Aorta (tissue), 5 donors: ENCODE results near the gene NID1. TPM values are rescaled to one million over a fixed set of nuclear protein-coding genes. Genes with fewer than 3 reads are reported as not detected.
"Not testable (repeated sequence)": the region's sequence is repeated elsewhere in the genome, so short reads cannot be mapped to it uniquely, and the experiment has no call there.

Experiments
- ATAC-seq: fragments of 200-7000 bp; cut with Tn5 transposase; one replicate; pipeline ENCODE4 v1.9.1; 2022; ENCODE audit warnings: moderate library complexity; ENCODE audit not compliant: low FRiP score
- DNase-seq, 2 donors: peaks; one replicate each; pipeline ENCODE4 v3.0.0-alpha.2; 2020
- H3K27ac ChIP-seq, 2 donors: one replicate each; pipeline ENCODE4 v1.5.1; 2013; ENCODE audit warnings: low read length in 2 of 2, mild to moderate bottlenecking in 2 of 2, moderate library complexity in 2 of 2, control low read depth in 1 of 2, inconsistent platforms in 1 of 2, low read depth in 1 of 2
- H3K27me3 ChIP-seq, 2 donors: one replicate each; pipeline ENCODE4 v1.6.1; 2013; ENCODE audit warnings: control low read depth in 1 of 2, low read length in 1 of 2, mild to moderate bottlenecking in 1 of 2, moderate library complexity in 1 of 2; ENCODE audit not compliant: insufficient read depth in 2 of 2, control insufficient read depth in 1 of 2
- H3K36me3 ChIP-seq, 2 donors: one replicate each; pipeline ENCODE4 v1.6.1; 2013; ENCODE audit warnings: control low read depth in 1 of 2, low read length in 1 of 2, mild to moderate bottlenecking in 1 of 2; ENCODE audit not compliant: insufficient read depth in 2 of 2, control insufficient read depth in 1 of 2
- H3K4me1 ChIP-seq, 2 donors: one replicate each; pipeline ENCODE4 v1.6.1; 2013; ENCODE audit warnings: low read length in 2 of 2, control low read depth in 1 of 2, mild to moderate bottlenecking in 1 of 2, moderate library complexity in 1 of 2; ENCODE audit not compliant: insufficient read depth in 2 of 2, control insufficient read depth in 1 of 2
- H3K4me3 ChIP-seq, 2 donors: one replicate each; pipeline ENCODE4 v1.5.1; 2013; ENCODE audit warnings: low read length in 2 of 2, control low read depth in 1 of 2, mild to moderate bottlenecking in 1 of 2
- H3K9me3 ChIP-seq: one replicate; pipeline ENCODE4 v1.6.1; 2013; ENCODE audit warnings: mild to moderate bottlenecking, low read length; ENCODE audit not compliant: control insufficient read depth
- WGBS, 2 donors: extraction: QIAGEN DNeasy Blood & Tissue Kit; methylation state at CpG; one replicate each; pipeline ENCODE4 v1.1.7; 2013; 5-methylcytosine and 5-hydroxymethylcytosine counted together
- intact Hi-C, 2 donors: fragments of 100-400 bp; cut with DNase I; formaldehyde crosslinking; loops; one replicate each; pipeline versions ENCODE4 v1.14.2 to v1.15.0; 2022
- polyA plus RNA-seq, 2 donors: library from polyadenylated mRNA; stranded (reverse); fragments of 200-250 nt; gene quantifications; one replicate each; pipeline ENCODE4 v1.2.3, GENCODE V29; 2013
- total RNA-seq, 2 donors: library from RNA; stranded (reverse); fragmentation: NEBNext Ultra II Directional; extraction: Animal tissue kit (Norgen Biotek cat#: 25700); gene quantifications; one replicate each; pipeline ENCODE4 v1.2.1, GENCODE V29; 2021
- donor health status: healthy with polysubstance abuse.
- donor health status: Bipolar disorder and iron deficiency.
- donor health status: DM: no; HTN: no; CAD: no.
- donor health status: DM: no; HTN: no; CAD: no.
- donor health status: DM: yes; HTN: yes; CAD: no.

The NID1 gene
- total and polyA plus RNA-seq, 4 donors, result 11.0 to 69.5 (median 60.4) TPM

- WGBS, 2 donors, result 65 to 67% methylated on average over 3 of the region's 3 CpGs
- H3K4me3 ChIP-seq, result no peak overlapping the region
- peaks cover 3 to 4% of the 10 kb centered on the region in 2 donors for H3K36me3 ChIP-seq
- no peaks in the 10 kb centered on the region for H3K9me3 ChIP-seq
- no peak overlapping the region for H3K27ac ChIP-seq
- peak; percentile 31 for ATAC-seq
- intact Hi-C loops, result no loop called here
- no peak for DNase-seq
- H3K27me3 ChIP-seq, result no peaks in the 10 kb centered on the region
- H3K4me1 ChIP-seq, result no peaks in the 10 kb centered on the region
Observed at GRCh38 chr1:236016083-236016482, 48.8 kb downstream of the NID1 start.

- Histone ChIP-seq H3K4me1 (no peaks in the 10 kb centered on the region), H3K27me3 (no peaks in the 10 kb centered on the region), H3K4me3 (no peak overlapping the region), H3K27ac (no peak overlapping the region), H3K36me3 (peaks cover 1 to 3% of the 10 kb centered on the region in 2 donors), H3K9me3 (no peaks in the 10 kb centered on the region)
- no peak for DNase-seq
- intact Hi-C loops, result no loop called here
- 96 to 97% methylated on average over 4 of the region's 4 CpGs for WGBS, 2 donors
- ATAC-seq, result no peak
Observed at GRCh38 chr1:236015539-236015938, 49.4 kb downstream of the NID1 start.

GRCh38 chr1:236013330-236013729, 51.6 kb downstream of the NID1 start:
- ATAC-seq (no peak), DNase-seq (no peak)
- Histone ChIP-seq H3K27me3 (no peaks in the 10 kb centered on the region), H3K4me3 (no peak overlapping the region), H3K27ac (no peak overlapping the region), H3K4me1 (no peaks in the 10 kb centered on the region), H3K36me3 (peaks cover 3% of the 10 kb centered on the region in 2 donors), H3K9me3 (no peaks in the 10 kb centered on the region)
- intact Hi-C loops, result no loop called here
- 98 to 100% methylated on average over 4 of the region's 4 CpGs for WGBS, 2 donors

DNA sequence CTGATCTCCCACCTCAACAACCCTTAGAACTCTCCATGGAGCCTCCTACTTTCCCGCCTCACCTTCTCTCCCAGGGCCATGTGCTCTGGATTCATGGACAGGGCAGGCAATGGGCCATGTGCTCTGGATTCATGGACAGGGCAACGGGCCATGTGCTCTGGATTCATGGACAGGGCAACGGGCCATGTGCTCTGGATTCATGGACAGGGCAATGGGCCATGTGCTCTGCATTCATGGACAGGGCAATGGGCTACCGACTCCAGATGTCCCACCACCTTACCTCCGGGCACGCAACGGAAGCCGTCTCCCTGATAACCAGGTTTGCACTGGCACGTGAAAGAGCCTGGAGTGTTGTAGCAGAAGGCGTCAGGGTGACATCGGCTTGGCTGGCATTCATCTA, 53.2 kb downstream of the NID1 start:
- no peak for ATAC-seq
- peaks cover 3% of the 10 kb centered on the region in 2 donors for H3K36me3 ChIP-seq

GRCh38 chr1:236010443-236010842, 54.4 kb downstream of the NID1 start:
- 94% methylated on average over 7 of the region's 7 CpGs for WGBS, 2 donors
- no peak for ATAC-seq

More for the DNA sequence above, 53.2 kb downstream of the NID1 start:
- intact Hi-C loops, result no loop called here
- H3K27me3 ChIP-seq, result no peaks in the 10 kb centered on the region
- H3K27ac ChIP-seq, result no peak overlapping the region
- no peaks in the 10 kb centered on the region for H3K9me3 ChIP-seq
- no peaks in the 10 kb centered on the region for H3K4me1 ChIP-seq
- 85 to 87% methylated on average over 11 of the region's 11 CpGs for WGBS, 2 donors
- no peak overlapping the region for H3K4me3 ChIP-seq
- no peak for DNase-seq

GRCh38 chr1:236009857-236010256, 55.0 kb downstream of the NID1 start:
- peaks cover 2 to 3% of the 10 kb centered on the region in 2 donors for H3K36me3 ChIP-seq
- H3K27ac ChIP-seq, result no peak overlapping the region
- peak; percentile 77 for ATAC-seq
- no peak overlapping the region for H3K4me3 ChIP-seq
- H3K4me1 ChIP-seq, result no peaks in the 10 kb centered on the region
- no peaks in the 10 kb centered on the region for H3K9me3 ChIP-seq
- H3K27me3 ChIP-seq, result no peaks in the 10 kb centered on the region
- intact Hi-C loops, result loop anchor here in 1 of 2 donors (10.0 kb wide), 1 partner anchor 45 kb away; no protein-coding TSS in a partner anchor
- WGBS, 2 donors, result 72 to 74% methylated on average over 2 of the region's 2 CpGs
- DNase-seq, result no peak

More at GRCh38 chr1:236010443-236010842, 54.4 kb downstream of the NID1 start:
- Histone ChIP-seq H3K4me3 (no peak overlapping the region), H3K4me1 (no peaks in the 10 kb centered on the region), H3K36me3 (peaks cover 2 to 3% of the 10 kb centered on the region in 2 donors), H3K27me3 (no peaks in the 10 kb centered on the region), H3K27ac (no peak overlapping the region), H3K9me3 (no peaks in the 10 kb centered on the region)
- intact Hi-C loops, result no loop called here
- DNase-seq, result no peak

DNA sequence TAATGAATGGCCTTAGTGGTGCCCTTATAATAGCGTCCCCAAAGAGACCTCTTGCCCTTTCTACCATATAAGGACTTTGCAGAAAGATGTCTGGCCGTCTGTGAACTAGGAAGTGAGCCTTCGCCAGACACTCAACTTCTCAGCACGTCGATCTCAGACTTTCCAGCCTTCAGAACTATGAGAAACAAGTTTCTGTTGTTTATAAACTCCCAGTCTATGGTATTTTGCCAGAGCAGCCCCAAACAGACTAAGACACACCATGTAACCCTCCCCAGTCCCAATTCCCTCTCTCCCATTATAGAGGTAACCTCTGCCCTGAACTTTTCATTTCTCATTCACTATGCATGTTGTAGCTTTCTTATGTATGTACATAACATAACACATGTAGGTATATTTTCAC, 55.7 kb downstream of the NID1 start:
- 38 to 41% methylated on average over 5 of the region's 5 CpGs for WGBS, 2 donors
- H3K4me1 ChIP-seq, result no peaks in the 10 kb centered on the region
- no peak overlapping the region for H3K4me3 ChIP-seq
- no peak for DNase-seq
- H3K27me3 ChIP-seq, result no peaks in the 10 kb centered on the region
- peak; percentile 28 for ATAC-seq
- H3K27ac ChIP-seq, result no peak overlapping the region
- intact Hi-C loops, result loop anchor here in 1 of 2 donors (10.0 kb wide), 1 partner anchor 46 kb away; no protein-coding TSS in a partner anchor
- peaks cover 2 to 3% of the 10 kb centered on the region in 2 donors for H3K36me3 ChIP-seq
- H3K9me3 ChIP-seq, result no peaks in the 10 kb centered on the region

GRCh38 chr1:236007781-236008180, 57.1 kb downstream of the NID1 start:
- H3K27ac ChIP-seq, result no peak overlapping the region
- H3K4me3 ChIP-seq, result no peak overlapping the region
- intact Hi-C loops, result loop anchor here in 1 of 2 donors (10.0 kb wide), 1 partner anchor 47 kb away; no protein-coding TSS in a partner anchor
- 85 to 98% methylated on average over 3 of the region's 3 CpGs for WGBS, 2 donors
- no peaks in the 10 kb centered on the region for H3K27me3 ChIP-seq
- no peak for DNase-seq
- no peaks in the 10 kb centered on the region for H3K9me3 ChIP-seq
- no peak for ATAC-seq
- peaks cover under 1 to 2% of the 10 kb centered on the region in 2 donors for H3K36me3 ChIP-seq
- no peaks in the 10 kb centered on the region for H3K4me1 ChIP-seq

DNA sequence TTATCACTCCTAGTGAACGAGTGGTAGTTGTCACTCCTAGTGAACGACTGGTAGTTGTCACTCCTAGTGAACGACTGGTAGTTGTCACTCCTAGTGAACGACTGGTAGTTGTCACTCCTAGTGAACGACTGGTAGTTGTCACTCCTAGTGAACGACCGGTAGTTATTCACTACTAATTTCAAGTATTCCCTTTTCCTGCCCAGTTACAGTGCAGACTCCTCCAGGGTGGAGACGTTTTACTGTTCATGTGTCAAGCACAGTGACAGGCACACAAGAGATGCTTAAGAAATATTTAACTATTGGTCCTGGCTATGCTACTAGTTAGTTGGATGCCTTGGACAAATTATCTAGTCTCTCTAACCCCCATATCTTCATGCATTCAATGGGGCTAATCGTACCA, 61.8 kb downstream of the NID1 start:
- not testable (repeated sequence) for H3K9me3 ChIP-seq, ATAC-seq, H3K4me1 ChIP-seq, DNase-seq, H3K27me3 ChIP-seq, H3K36me3 ChIP-seq, H3K4me3 ChIP-seq, H3K27ac ChIP-seq
- WGBS, 2 donors, result 80 to 87% methylated on average over 9 of the region's 9 CpGs
- intact Hi-C loops, result loop anchor here in 1 of 2 donors (10.0 kb wide), 1 partner anchor 52 kb away; no protein-coding TSS in a partner anchor
